Measurements from ENCODE around the gene CPTP. TPM values are rescaled to one million over a fixed set of nuclear protein-coding genes. Genes with fewer than 3 reads are reported as not detected.

CPTP gene
- polyA plus RNA-seq, 3 donors = 6.4 to 7.7 (median 7.4) TPM

DNA sequence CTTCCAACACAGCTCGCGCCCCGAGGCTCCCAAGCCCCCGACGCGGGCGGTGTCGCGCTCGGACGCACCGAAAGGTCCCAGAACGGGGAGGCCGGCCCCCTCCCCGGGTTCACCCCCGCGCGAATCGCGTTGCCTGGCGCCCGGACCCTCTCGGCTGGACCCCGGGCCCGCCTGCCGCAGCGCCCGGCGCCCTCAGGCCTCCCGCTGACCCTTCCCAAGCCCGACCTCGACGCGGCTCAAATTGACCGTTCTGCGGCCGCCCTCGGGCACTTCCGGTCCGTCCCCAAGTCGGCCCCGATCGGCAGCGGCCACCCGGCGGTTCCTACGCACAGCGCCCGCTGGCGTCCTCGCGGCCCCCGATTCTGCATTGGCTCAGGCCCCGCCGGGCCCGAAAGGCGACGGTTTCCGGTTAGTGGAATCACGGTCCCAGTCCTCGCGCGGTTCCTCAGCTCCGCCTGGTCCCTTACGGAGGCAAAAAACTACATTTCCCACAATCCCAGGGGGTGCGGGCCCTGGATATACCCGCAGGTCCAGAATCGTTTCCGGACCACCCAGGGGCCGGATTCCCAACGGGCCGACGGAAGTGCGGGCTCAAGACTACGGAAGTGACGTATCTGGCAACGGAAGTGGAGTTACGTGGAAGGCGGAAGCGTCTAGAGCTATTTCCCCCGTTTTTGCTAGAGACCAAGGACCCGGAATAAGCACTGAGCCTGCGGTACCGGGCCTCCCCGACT, 50.5 kb downstream of the CPTP start, which contains the start of gene AURKAIP1:
TSS of gene AURKAIP1 (minus strand) at position 279 of the 734 bp plus-strand sequence. CDS start 451 bp downstream, outside the sequence.
- WGBS (ENCODE audit: insufficient coverage) = under 1% methylated on average over 85 of the region's 85 CpGs
- H4K20me1 ChIP-seq (ENCODE audit: insufficient read depth, low read length) = peaks cover 19% of the 10 kb centered on the region
- peaks cover 20% of the 10 kb centered on the region for H3K79me2 ChIP-seq (ENCODE audit: insufficient read depth, low read length)
- peaks cover 0 to 9% of the 10 kb centered on the region in 2 donors for H3K36me3 ChIP-seq (replicated peaks in 1 of 2; ENCODE audit: control insufficient read depth in 1 of 2, insufficient read depth in 2 of 2, low read length in 2 of 2)
- peak; percentile 100 for DNase-seq
- H3K27me3 ChIP-seq (ENCODE audit: control insufficient read depth in 2 of 2, insufficient read depth in 2 of 2, low read length in 2 of 2) = no peaks in the 10 kb centered on the region
- H3K9me3 Mint-ChIP-seq = peaks cover 0 to 2% (median 0%) of the 10 kb centered on the region in 7 donors
- H3K27me3 Mint-ChIP-seq (ENCODE audit: low read depth in 3 of 3) = peaks cover 3 to 4% (median 3%) of the 10 kb centered on the region in 3 donors
- H3K4me1 Mint-ChIP-seq = peaks cover 39% of the 10 kb centered on the region
- TF ChIP-seq, protein P1, sequence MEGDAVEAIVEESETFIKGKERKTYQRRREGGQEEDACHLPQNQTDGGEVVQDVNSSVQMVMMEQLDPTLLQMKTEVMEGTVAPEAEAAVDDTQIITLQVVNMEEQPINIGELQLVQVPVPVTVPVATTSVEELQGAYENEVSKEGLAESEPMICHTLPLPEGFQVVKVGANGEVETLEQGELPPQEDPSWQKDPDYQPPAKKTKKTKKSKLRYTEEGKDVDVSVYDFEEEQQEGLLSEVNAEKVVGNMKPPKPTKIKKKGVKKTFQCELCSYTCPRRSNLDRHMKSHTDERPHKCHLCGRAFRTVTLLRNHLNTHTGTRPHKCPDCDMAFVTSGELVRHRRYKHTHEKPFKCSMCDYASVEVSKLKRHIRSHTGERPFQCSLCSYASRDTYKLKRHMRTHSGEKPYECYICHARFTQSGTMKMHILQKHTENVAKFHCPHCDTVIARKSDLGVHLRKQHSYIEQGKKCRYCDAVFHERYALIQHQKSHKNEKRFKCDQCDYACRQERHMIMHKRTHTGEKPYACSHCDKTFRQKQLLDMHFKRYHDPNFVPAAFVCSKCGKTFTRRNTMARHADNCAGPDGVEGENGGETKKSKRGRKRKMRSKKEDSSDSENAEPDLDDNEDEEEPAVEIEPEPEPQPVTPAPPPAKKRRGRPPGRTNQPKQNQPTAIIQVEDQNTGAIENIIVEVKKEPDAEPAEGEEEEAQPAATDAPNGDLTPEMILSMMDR (IDR thresholded peaks at IDR 0.05) = peak; percentile 24
- intact Hi-C loops (cut with micrococcal nuclease) = loop anchor here in 1 of 2 donors (5.0 to 10.0 kb wide), 3 partner anchors 68 to 360 kb away; partner anchors contain the start of genes ACAP3, C1orf159, ISG15 and PUSL1
- H3K4me1 ChIP-seq (ENCODE audit: control insufficient read depth in 1 of 2, insufficient read depth in 2 of 2, low read length in 2 of 2) = peaks cover 37 to 49% of the 10 kb centered on the region in 2 donors
- H3K27ac ChIP-seq (ENCODE audit: low read depth in 1 of 2, low read length in 2 of 2) = peak within 1 kb of the TSS; percentile 88 to 94
- H3K4me3 Mint-ChIP-seq = peak within 1 kb of the TSS; percentile 81 to 90
- H3K9me3 ChIP-seq (replicated peaks in 1 of 2; ENCODE audit: control insufficient read depth in 1 of 2, insufficient read depth in 1 of 2, low read length in 2 of 2) = no peaks in the 10 kb centered on the region
- H3K27ac Mint-ChIP-seq = peak within 1 kb of the TSS; percentile 95 to 99 (median 97)
- peak within 1 kb of the TSS; percentile 72 for H3K4me2 ChIP-seq (replicated peaks; ENCODE audit: extremely low read depth, low read length, poor library complexity, severe bottlenecking)
- peak within 1 kb of the TSS; percentile 87 for H2AFZ ChIP-seq (ENCODE audit: insufficient read depth, low read depth, low read length, poor library complexity, severe bottlenecking)
- peak within 1 kb of the TSS; percentile 96 for H3K9ac ChIP-seq (ENCODE audit: insufficient read depth, low read length, poor library complexity, severe bottlenecking)
- H3K36me3 Mint-ChIP-seq = peaks cover 8 to 12% of the 10 kb centered on the region in 2 donors
- peak within 1 kb of the TSS; percentile 82 to 92 (median 83) for H3K4me3 ChIP-seq (replicated peaks in 1 of 3; ENCODE audit: low read depth in 2 of 3, low read length in 3 of 3)

- peaks cover 20% of the 10 kb centered on the region for H3K79me2 ChIP-seq (ENCODE audit: insufficient read depth, low read length)
- peaks cover 24 to 35% of the 10 kb centered on the region in 2 donors for H3K4me1 ChIP-seq (ENCODE audit: control insufficient read depth in 1 of 2, insufficient read depth in 2 of 2, low read length in 2 of 2)
- no peak overlapping the region for H2AFZ ChIP-seq (ENCODE audit: insufficient read depth, low read depth, low read length, poor library complexity, severe bottlenecking)
- peak overlapping the region in 1 of 2 donors; percentile 2 for H3K4me3 Mint-ChIP-seq
- no peak overlapping the region for H3K4me3 ChIP-seq (replicated peaks in 1 of 3; ENCODE audit: low read depth in 2 of 3, low read length in 3 of 3)
- H3K36me3 Mint-ChIP-seq = peaks cover 11 to 18% of the 10 kb centered on the region in 2 donors
- H3K27ac Mint-ChIP-seq = peak overlapping the region in 5 of 7 donors; percentile 63 to 98 (median 87)
- intact Hi-C loops (cut with micrococcal nuclease) = loop anchor here in 1 of 2 donors (5.0 to 10.0 kb wide), 3 partner anchors 69 to 362 kb away; partner anchors contain the start of genes ACAP3, C1orf159, ISG15 and PUSL1
- H3K27me3 ChIP-seq (ENCODE audit: control insufficient read depth in 2 of 2, insufficient read depth in 2 of 2, low read length in 2 of 2) = no peaks in the 10 kb centered on the region
- no peaks in the 10 kb centered on the region for H3K9me3 Mint-ChIP-seq
- H3K9me3 ChIP-seq (replicated peaks in 1 of 2; ENCODE audit: control insufficient read depth in 1 of 2, insufficient read depth in 1 of 2, low read length in 2 of 2) = no peaks in the 10 kb centered on the region
- H3K9ac ChIP-seq (ENCODE audit: insufficient read depth, low read length, poor library complexity, severe bottlenecking) = no peak overlapping the region
- TF ChIP-seq, protein P1 (IDR thresholded peaks at IDR 0.05) = no peak
- DNase-seq = no peak
- H3K4me2 ChIP-seq (replicated peaks; ENCODE audit: extremely low read depth, low read length, poor library complexity, severe bottlenecking) = no peak overlapping the region
- no peaks in the 10 kb centered on the region for H3K27me3 Mint-ChIP-seq (ENCODE audit: low read depth in 3 of 3)
- peaks cover 15% of the 10 kb centered on the region for H4K20me1 ChIP-seq (ENCODE audit: insufficient read depth, low read length)
- 97% methylated on average over 8 of the region's 10 CpGs for WGBS (ENCODE audit: insufficient coverage)
- H3K27ac ChIP-seq (ENCODE audit: low read depth in 1 of 2, low read length in 2 of 2) = peak overlapping the region in 1 of 2 donors; percentile 88
- H3K4me1 Mint-ChIP-seq = peaks cover 23% of the 10 kb centered on the region
- peaks cover 2 to 18% of the 10 kb centered on the region in 2 donors for H3K36me3 ChIP-seq (replicated peaks in 1 of 2; ENCODE audit: control insufficient read depth in 1 of 2, insufficient read depth in 2 of 2, low read length in 2 of 2)
Measured at GRCh38 chr1:1376551-1377226, 52.1 kb downstream of the CPTP start.
